ENCODE measurements around the gene CTIF.

DNA sequence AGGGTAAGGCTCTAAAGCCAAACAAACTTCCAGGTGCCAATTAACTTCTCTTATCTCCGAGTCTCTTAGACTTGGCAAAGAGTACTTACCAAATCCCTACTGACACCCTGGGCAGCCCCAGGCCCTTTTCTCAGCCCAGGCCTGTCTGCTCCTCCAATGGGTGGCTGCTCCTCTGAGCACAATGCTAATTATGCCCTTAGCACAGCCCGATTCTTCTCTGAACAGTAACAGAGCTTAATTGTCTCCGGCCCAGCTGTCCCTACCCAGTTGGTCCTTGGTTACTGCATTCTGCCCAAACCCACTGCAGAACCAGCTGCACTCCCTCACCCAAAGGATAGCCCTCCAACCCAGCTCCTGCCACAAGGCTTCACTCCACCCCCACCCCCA is 301.7 kb downstream of the CTIF start:
- TF ChIP-seq, protein P1, sequence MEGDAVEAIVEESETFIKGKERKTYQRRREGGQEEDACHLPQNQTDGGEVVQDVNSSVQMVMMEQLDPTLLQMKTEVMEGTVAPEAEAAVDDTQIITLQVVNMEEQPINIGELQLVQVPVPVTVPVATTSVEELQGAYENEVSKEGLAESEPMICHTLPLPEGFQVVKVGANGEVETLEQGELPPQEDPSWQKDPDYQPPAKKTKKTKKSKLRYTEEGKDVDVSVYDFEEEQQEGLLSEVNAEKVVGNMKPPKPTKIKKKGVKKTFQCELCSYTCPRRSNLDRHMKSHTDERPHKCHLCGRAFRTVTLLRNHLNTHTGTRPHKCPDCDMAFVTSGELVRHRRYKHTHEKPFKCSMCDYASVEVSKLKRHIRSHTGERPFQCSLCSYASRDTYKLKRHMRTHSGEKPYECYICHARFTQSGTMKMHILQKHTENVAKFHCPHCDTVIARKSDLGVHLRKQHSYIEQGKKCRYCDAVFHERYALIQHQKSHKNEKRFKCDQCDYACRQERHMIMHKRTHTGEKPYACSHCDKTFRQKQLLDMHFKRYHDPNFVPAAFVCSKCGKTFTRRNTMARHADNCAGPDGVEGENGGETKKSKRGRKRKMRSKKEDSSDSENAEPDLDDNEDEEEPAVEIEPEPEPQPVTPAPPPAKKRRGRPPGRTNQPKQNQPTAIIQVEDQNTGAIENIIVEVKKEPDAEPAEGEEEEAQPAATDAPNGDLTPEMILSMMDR (IDR thresholded peaks at IDR 0.05): no peak
- TF ChIP-seq POLR2A (IDR thresholded peaks at IDR 0.05): no peak
